Endothelial cell of umbilical vein (primary cell): ENCODE measurements around the gene NUCKS1. TPM values are rescaled to one million over a fixed set of nuclear protein-coding genes. Genes with fewer than 3 reads are reported as not detected.

Experiments used
- BruUV-seq: library from RNA; stranded (reverse); fragments of 400-500 nt; replicated peaks from 2 replicates; lab custom pipeline; 2021; lab: Mats Ljungman, UMichigan
- CTCF ChIA-PET: fragments of 300-600, 350-600 bp; sonication (Branson Sonifier 250); formaldehyde crosslinking; loops from one replicate; lab custom pipeline; 2021; ENCODE audit warnings: antibody characterized with exemption, inconsistent platforms; lab: Charles Lee
- POLR2A ChIA-PET: fragments of 300-600, 350-600 bp; sonication (Branson Sonifier 250); formaldehyde crosslinking; loops from one replicate; lab custom pipeline; 2021; ENCODE audit warnings: antibody characterized with exemption, inconsistent platforms; lab: Charles Lee
- DNase-seq: peaks from one replicate; pipeline ENCODE4 v3.0.0-alpha.2; 2011; ENCODE audit warnings: low read depth, low spot score
- FAIRE-seq: peaks from 2 replicates; lab custom pipeline; 2011; peaks lifted over from hg19 to GRCh38; lab: Jason Lieb, UNC
- H2AFZ ChIP-seq: 2 replicates; pipeline ENCODE4 v1.6.0; 2012; ENCODE audit warnings: low read depth, low read length, control low read depth, inconsistent platforms
- H3K27ac ChIP-seq: 2 replicates; pipeline ENCODE4 v1.5.1; 2011; ENCODE audit warnings: low read depth, mild to moderate bottlenecking, control low read depth, low read length, moderate library complexity; ENCODE audit not compliant: insufficient read depth
- H3K27me3 ChIP-seq, 2 experiments: 2 replicates each; pipeline versions ENCODE4 v1.6.0 to v1.6.1; 2011; ENCODE audit warnings: low read length in 2 of 2, mixed read lengths in 1 of 2; ENCODE audit not compliant: control insufficient read depth in 2 of 2, insufficient read depth in 2 of 2
- H3K36me3 ChIP-seq, 2 experiments: 2 replicates in 1 of 2; 3 replicates in 1 of 2; pipeline ENCODE4 v1.5.1; 2011; ENCODE audit warnings: low read length in 2 of 2, mild to moderate bottlenecking in 1 of 2, moderate library complexity in 1 of 2; ENCODE audit not compliant: control insufficient read depth in 2 of 2, insufficient read depth in 2 of 2; ENCODE audit errors: extremely low read depth in 1 of 2
- H3K4me1 ChIP-seq: 3 replicates; pipeline ENCODE4 v1.5.1; 2011; ENCODE audit warnings: mild to moderate bottlenecking, low read length; ENCODE audit not compliant: control insufficient read depth, insufficient read depth; ENCODE audit errors: extremely low read depth
- H3K4me2 ChIP-seq: 2 replicates; pipeline ENCODE4 v1.6.1; 2011; ENCODE audit warnings: low read length, control low read depth, mixed read lengths; ENCODE audit not compliant: insufficient read depth
- H3K4me3 ChIP-seq, 3 experiments: fragments of 200-600 bp in 1 of 3; sonication (generic), shearing (Covaris generic) in 1 of 3; replicated peaks in 1 of 3; 2 replicates each; pipeline ENCODE4 v1.5.1; 2011 to 2016; ENCODE audit warnings: control low read depth in 3 of 3, low read length in 3 of 3, mild to moderate bottlenecking in 2 of 3, inconsistent platforms in 1 of 3, low read depth in 1 of 3, moderate library complexity in 1 of 3; ENCODE audit not compliant: insufficient read depth in 1 of 3
- H3K79me2 ChIP-seq: 2 replicates; pipeline ENCODE4 v1.6.0; 2012; ENCODE audit warnings: low read length, inconsistent platforms; ENCODE audit not compliant: control insufficient read depth, insufficient read depth
- H3K9ac ChIP-seq: replicated peaks from 2 replicates; pipeline ENCODE3; 2011; ENCODE audit warnings: low read length, control low read depth; ENCODE audit not compliant: insufficient read depth; ENCODE audit errors: extremely low read depth
- H3K9me1 ChIP-seq: replicated peaks from 3 replicates; pipeline ENCODE4 v1.6.0; 2011; ENCODE audit warnings: mild to moderate bottlenecking, low read length; ENCODE audit not compliant: control insufficient read depth, insufficient read depth; ENCODE audit errors: extremely low read depth
- H3K9me3 ChIP-seq: replicated peaks from 2 replicates; pipeline ENCODE4 v1.5.1; 2012; ENCODE audit warnings: low read length, inconsistent platforms; ENCODE audit not compliant: control insufficient read depth, insufficient read depth
- H4K20me1 ChIP-seq: replicated peaks from 2 replicates; pipeline ENCODE3; 2011; ENCODE audit warnings: mild to moderate bottlenecking, low read length; ENCODE audit not compliant: control insufficient read depth, insufficient read depth; ENCODE audit errors: extremely low read depth
- FOS ChIP-seq: IDR thresholded peaks from 2 replicates; pipeline ENCODE4 v1.6.1; 2011; ENCODE audit warnings: mild to moderate bottlenecking, low read length, moderate library complexity, borderline replicate concordance; ENCODE audit not compliant: insufficient read depth
- GATA2 ChIP-seq: IDR thresholded peaks from 2 replicates; pipeline ENCODE4 v1.7.0; 2011; ENCODE audit warnings: low read depth, mild to moderate bottlenecking, moderate library complexity, mixed read lengths, low read length; ENCODE audit not compliant: insufficient read length, insufficient read depth
- JUN ChIP-seq: IDR thresholded peaks from 2 replicates; pipeline ENCODE4 v1.6.1; 2011; ENCODE audit warnings: borderline replicate concordance, low read depth; ENCODE audit not compliant: insufficient read length, insufficient read depth
- MYC ChIP-seq: IDR thresholded peaks from one replicate; pipeline ENCODE4 v1.6.1; 2011; ENCODE audit warnings: mild to moderate bottlenecking, low read depth, low read length
- POLR2A ChIP-seq: IDR thresholded peaks from 2 replicates; pipeline ENCODE4 v1.6.1; 2012; ENCODE audit warnings: low read depth, mild to moderate bottlenecking, control low read depth, low read length
- POLR2AphosphoS5 ChIP-seq: IDR thresholded peaks from 2 replicates; pipeline ENCODE4 v1.6.1; 2012; ENCODE audit warnings: low read depth, mild to moderate bottlenecking, control low read depth, low read length, moderate library complexity; ENCODE audit not compliant: insufficient read depth
- dilution Hi-C: fragments of 300-500 bp; cut with MboI; formaldehyde crosslinking; loops from one replicate; pipeline ENCODE4 v1.15.0; 2019; ENCODE audit warnings: low sequenced_read_pairs; ENCODE audit not compliant: extremely low pct_ligation_motif_present
- intact Hi-C: fragments of 100-400 bp; cut with micrococcal nuclease; formaldehyde crosslinking; loops from one replicate; pipeline ENCODE4 v1.10.0; 2022
- polyA plus RNA-seq, 4 experiments: library from polyadenylated mRNA; depleted of rRNA in 3 of 4; stranded (reverse) in 3 of 4; unstranded in 1 of 4; fragments of >200 nt; gene quantifications; 2 replicates each; pipeline versions ENCODE4 v1.2.1 to v1.2.3, GENCODE V29; 2011 to 2012; ENCODE audit warnings: missing spikeins in 1 of 4
- total RNA-seq: library from RNA; stranded (reverse); gene quantifications from 2 replicates; pipeline ENCODE4 v1.2.3, GENCODE V29; 2021
- TF ChIP-seq, protein P1 (sequence below): IDR thresholded peaks from 2 replicates; pipeline ENCODE4 v1.6.1; 2011; ENCODE audit not compliant: insufficient read depth, insufficient read length
- TF ChIP-seq, protein P2 (sequence below), 2 donors: IDR thresholded peaks; 1 replicate in 1 of 2; 2 replicates in 1 of 2; pipeline ENCODE4 v1.5.1; 2011; ENCODE audit warnings: low read length in 2 of 2, mild to moderate bottlenecking in 2 of 2, moderate library complexity in 2 of 2, control low read depth in 1 of 2, inconsistent platforms in 1 of 2, low read depth in 1 of 2; ENCODE audit not compliant: insufficient read depth in 1 of 2; ENCODE audit errors: extremely low read depth in 1 of 2

Gene NUCKS1
- total and polyA plus RNA-seq, 2 donors (not counting 3 experiments of a cell fraction or from before 2014, with no cell fraction given), result 53.7 to 282 TPM

DNA sequence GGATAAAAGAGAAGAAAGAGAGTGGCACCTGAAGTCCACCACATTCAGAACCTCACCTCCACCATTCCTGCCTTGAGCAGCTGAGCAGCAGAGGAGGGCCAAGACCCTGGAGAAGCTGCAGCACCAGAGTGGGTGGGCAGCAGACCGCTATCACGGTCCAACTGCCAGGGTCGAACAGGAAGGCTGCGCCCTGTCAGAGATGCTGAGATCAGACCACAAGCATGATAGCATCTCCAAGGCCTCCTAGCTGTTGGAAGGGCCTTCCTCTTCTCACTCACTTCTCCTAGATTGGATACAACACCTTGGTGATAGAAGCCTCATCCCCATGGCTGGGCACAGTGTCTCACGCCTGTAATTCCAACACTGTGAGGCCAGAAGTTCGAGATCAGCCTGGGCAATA is 57.6 kb downstream of the NUCKS1 start:
- intact Hi-C loops, result no loop called here
- dilution Hi-C loops, result no loop called here
- H3K27me3 ChIP-seq, result peaks cover 0 to 2% of the 10 kb centered on the region in 2 experiments
- TF ChIP-seq FOS (no peak), POLR2AphosphoS5 (no peak)
- TF ChIP-seq, protein P1, sequence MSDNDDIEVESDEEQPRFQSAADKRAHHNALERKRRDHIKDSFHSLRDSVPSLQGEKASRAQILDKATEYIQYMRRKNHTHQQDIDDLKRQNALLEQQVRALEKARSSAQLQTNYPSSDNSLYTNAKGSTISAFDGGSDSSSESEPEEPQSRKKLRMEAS, result no peak
- no peak overlapping the region for H3K4me2 ChIP-seq
- no peak for DNase-seq
- no peaks in the 10 kb centered on the region for H3K79me2 ChIP-seq
- H3K4me3 ChIP-seq, result no peak overlapping the region
- H3K4me1 ChIP-seq, result no peaks in the 10 kb centered on the region
- H4K20me1 ChIP-seq, result no peaks in the 10 kb centered on the region
- no peak overlapping the region for H3K27ac ChIP-seq
- FAIRE-seq, result no peak
- BruUV-seq, result no TSS peak
- no peaks in the 10 kb centered on the region for H3K9me1 ChIP-seq
- no peak overlapping the region for H2AFZ ChIP-seq
- no peak overlapping the region for H3K9ac ChIP-seq
- CTCF ChIA-PET, result interaction anchor here (1.1 to 2.9 kb wide), 2 partner anchors 9 to 18 kb away, joined by 4 to 11 read pairs; no protein-coding TSS in a partner anchor
- H3K9me3 ChIP-seq, result no peaks in the 10 kb centered on the region
- H3K36me3 ChIP-seq, result no peaks in the 10 kb centered on the region
- POLR2A ChIA-PET, result no interaction called here

DNA sequence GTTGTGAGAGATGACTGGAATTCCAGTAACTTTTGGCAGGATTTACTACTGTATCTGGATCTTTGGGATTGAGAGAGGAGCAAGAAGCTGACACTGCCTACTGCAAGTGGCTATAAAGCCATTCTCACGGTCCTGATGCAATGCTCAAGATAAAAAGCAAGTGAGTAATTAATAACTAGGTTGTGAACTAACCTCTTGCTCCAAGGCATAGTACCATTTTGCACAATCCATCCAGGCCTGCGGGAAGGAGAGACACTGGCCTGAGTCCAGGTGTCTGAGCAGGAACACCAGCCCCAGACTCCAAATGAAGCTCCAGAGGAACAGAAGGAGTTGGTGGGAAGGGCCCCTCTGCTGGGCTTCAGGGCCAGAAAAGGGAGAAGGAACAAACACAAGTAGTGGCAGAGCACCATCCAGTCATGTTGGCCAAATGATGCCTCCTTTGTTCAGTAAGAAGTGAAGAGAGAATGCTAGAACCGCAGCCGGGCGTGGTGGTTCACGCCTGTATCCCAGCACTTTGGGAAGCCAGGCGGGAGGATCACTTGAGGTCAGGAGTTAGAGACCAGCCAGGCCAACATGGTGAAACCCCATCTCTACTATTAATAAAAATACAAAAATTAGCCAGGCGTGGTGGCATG is 59.7 kb downstream of the NUCKS1 start:
- intact Hi-C loops (no loop called here), dilution Hi-C loops (no loop called here)
- DNase-seq (no peak), FAIRE-seq (no peak)
- no peaks in the 10 kb centered on the region for H3K4me1 ChIP-seq
- POLR2A ChIA-PET, result no interaction called here
- BruUV-seq, result no TSS peak
- no peaks in the 10 kb centered on the region for H3K9me3 ChIP-seq
- H3K9me1 ChIP-seq, result no peaks in the 10 kb centered on the region
- H3K27me3 ChIP-seq, result peaks cover 0 to 2% of the 10 kb centered on the region in 2 experiments
- H3K36me3 ChIP-seq, result no peaks in the 10 kb centered on the region
- CTCF ChIA-PET, result interaction anchor here (1.0 to 3.8 kb wide), 3 partner anchors 21 to 99 kb away, joined by 3 to 20 read pairs (median 11); no protein-coding TSS in a partner anchor
- TF ChIP-seq JUN, result no peak
- no peak for TF ChIP-seq MYC
- TF ChIP-seq POLR2A, result no peak
- no peak for TF ChIP-seq POLR2AphosphoS5
- TF ChIP-seq FOS, result no peak
- TF ChIP-seq GATA2, result no peak
- TF ChIP-seq, protein P2, sequence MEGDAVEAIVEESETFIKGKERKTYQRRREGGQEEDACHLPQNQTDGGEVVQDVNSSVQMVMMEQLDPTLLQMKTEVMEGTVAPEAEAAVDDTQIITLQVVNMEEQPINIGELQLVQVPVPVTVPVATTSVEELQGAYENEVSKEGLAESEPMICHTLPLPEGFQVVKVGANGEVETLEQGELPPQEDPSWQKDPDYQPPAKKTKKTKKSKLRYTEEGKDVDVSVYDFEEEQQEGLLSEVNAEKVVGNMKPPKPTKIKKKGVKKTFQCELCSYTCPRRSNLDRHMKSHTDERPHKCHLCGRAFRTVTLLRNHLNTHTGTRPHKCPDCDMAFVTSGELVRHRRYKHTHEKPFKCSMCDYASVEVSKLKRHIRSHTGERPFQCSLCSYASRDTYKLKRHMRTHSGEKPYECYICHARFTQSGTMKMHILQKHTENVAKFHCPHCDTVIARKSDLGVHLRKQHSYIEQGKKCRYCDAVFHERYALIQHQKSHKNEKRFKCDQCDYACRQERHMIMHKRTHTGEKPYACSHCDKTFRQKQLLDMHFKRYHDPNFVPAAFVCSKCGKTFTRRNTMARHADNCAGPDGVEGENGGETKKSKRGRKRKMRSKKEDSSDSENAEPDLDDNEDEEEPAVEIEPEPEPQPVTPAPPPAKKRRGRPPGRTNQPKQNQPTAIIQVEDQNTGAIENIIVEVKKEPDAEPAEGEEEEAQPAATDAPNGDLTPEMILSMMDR (IDR thresholded peaks at IDR 0.05; ENCODE audit: extremely low read depth in 1 of 2, insufficient read depth in 1 of 2, low read depth in 1 of 2, low read length in 2 of 2), result no peak
- no peaks in the 10 kb centered on the region for H3K79me2 ChIP-seq
- H4K20me1 ChIP-seq, result no peaks in the 10 kb centered on the region
- no peak overlapping the region for H3K27ac ChIP-seq
- no peak overlapping the region for H3K4me2 ChIP-seq
- no peak overlapping the region for H3K9ac ChIP-seq
- H2AFZ ChIP-seq, result no peak overlapping the region
- no peak overlapping the region for H3K4me3 ChIP-seq
